Mesenchymal stem cell (in vitro differentiated cells and primary cell): ENCODE measurements around the gene DYNLT1.
"Not testable (repeated sequence)": the region's sequence is repeated elsewhere in the genome, so short reads cannot be mapped to it uniquely, and the experiment has no call there.

Experiments
- DNase-seq: peaks from one replicate; pipeline ENCODE4 v3.0.0-alpha.2; 2013
- H2AFZ ChIP-seq: one replicate; pipeline ENCODE4 v1.6.1; 2013; ENCODE audit warnings: low read depth, mild to moderate bottlenecking, control low read depth, inconsistent platforms, low read length, moderate library complexity
- H2AK5ac ChIP-seq: 2 replicates; pipeline ENCODE4 v1.6.1; 2013; ENCODE audit warnings: low read length, moderate library complexity, mild to moderate bottlenecking, inconsistent platforms; ENCODE audit not compliant: severe bottlenecking
- H2BK120ac ChIP-seq: one replicate; pipeline ENCODE4 v1.6.1; 2013; ENCODE audit warnings: low read depth, mild to moderate bottlenecking, inconsistent platforms, low read length, moderate library complexity
- H2BK12ac ChIP-seq, 2 experiments: one replicate each; pipeline ENCODE4 v1.6.1; 2013; ENCODE audit warnings: inconsistent platforms in 2 of 2, low read length in 2 of 2, mild to moderate bottlenecking in 2 of 2, moderate library complexity in 2 of 2, control low read depth in 1 of 2
- H2BK15ac ChIP-seq: one replicate; pipeline ENCODE4 v1.6.1; 2013; ENCODE audit warnings: mild to moderate bottlenecking, low read depth, inconsistent platforms; ENCODE audit not compliant: poor library complexity, severe bottlenecking
- H2BK5ac ChIP-seq: 2 replicates; pipeline ENCODE4 v1.6.1; 2013; ENCODE audit warnings: low read depth, mild to moderate bottlenecking, low read length, control low read depth, inconsistent platforms; ENCODE audit not compliant: poor library complexity, severe bottlenecking
- H3K14ac ChIP-seq, 2 experiments: one replicate each; pipeline ENCODE4 v1.6.1; 2013; ENCODE audit warnings: inconsistent platforms in 2 of 2, low read length in 2 of 2, control low read depth in 1 of 2, mild to moderate bottlenecking in 1 of 2, moderate library complexity in 1 of 2
- H3K18ac ChIP-seq, 2 experiments: one replicate each; pipeline ENCODE4 v1.6.1; 2013; ENCODE audit warnings: inconsistent platforms in 2 of 2, low read length in 2 of 2, control low read depth in 1 of 2, low read depth in 1 of 2, mild to moderate bottlenecking in 1 of 2
- H3K23ac ChIP-seq, 2 experiments: one replicate each; pipeline ENCODE4 v1.6.1; 2013; ENCODE audit warnings: inconsistent platforms in 2 of 2, low read length in 2 of 2, mild to moderate bottlenecking in 2 of 2, moderate library complexity in 2 of 2, control low read depth in 1 of 2
- H3K27ac ChIP-seq: 2 replicates; pipeline ENCODE4 v1.5.1; 2013; ENCODE audit warnings: mild to moderate bottlenecking, moderate library complexity, low read length, control low read depth, inconsistent platforms; ENCODE audit not compliant: poor library complexity, severe bottlenecking
- H3K27me3 ChIP-seq, 2 experiments: 2 replicates each; pipeline versions ENCODE4 v1.6.1 to v1.7.0; 2013; ENCODE audit warnings: low read length in 2 of 2, mild to moderate bottlenecking in 2 of 2, moderate library complexity in 2 of 2, control low read depth in 1 of 2, inconsistent platforms in 1 of 2; ENCODE audit not compliant: control insufficient read depth in 1 of 2, insufficient read depth in 1 of 2
- H3K36me3 ChIP-seq, 2 experiments: 2 replicates each; pipeline versions ENCODE4 v1.6.1 to v1.7.0; 2013; ENCODE audit warnings: low read length in 2 of 2, control low read depth in 1 of 2, inconsistent platforms in 1 of 2, low read depth in 1 of 2, mild to moderate bottlenecking in 1 of 2; ENCODE audit not compliant: insufficient read depth in 2 of 2, control insufficient read depth in 1 of 2
- H3K4ac ChIP-seq, 2 experiments: one replicate each; pipeline ENCODE4 v1.6.1; 2013; ENCODE audit warnings: inconsistent platforms in 2 of 2, low read length in 2 of 2, mild to moderate bottlenecking in 2 of 2, moderate library complexity in 2 of 2, control low read depth in 1 of 2, low read depth in 1 of 2
- H3K4me1 ChIP-seq: 2 replicates; pipeline ENCODE4 v1.6.1; 2013; ENCODE audit warnings: low read depth, low read length, control low read depth; ENCODE audit not compliant: control insufficient read depth, insufficient read depth
- H3K4me2 ChIP-seq: 2 replicates; pipeline ENCODE4 v1.6.1; 2013; ENCODE audit warnings: low read length, mild to moderate bottlenecking, inconsistent platforms; ENCODE audit not compliant: poor library complexity, severe bottlenecking
- H3K4me3 ChIP-seq, 2 experiments: 2 replicates each; pipeline versions ENCODE4 v1.5.1 to v1.7.0; 2013; ENCODE audit warnings: low read length in 2 of 2, mild to moderate bottlenecking in 2 of 2, control low read depth in 1 of 2, low read depth in 1 of 2; ENCODE audit not compliant: insufficient read depth in 1 of 2
- H3K79me1 ChIP-seq: replicated peaks from 2 replicates; pipeline ENCODE4 v1.6.1; 2013; ENCODE audit warnings: mild to moderate bottlenecking, control low read depth, low read length, inconsistent platforms; ENCODE audit not compliant: poor library complexity, severe bottlenecking
- H3K9ac ChIP-seq: 2 replicates; pipeline ENCODE4 v1.7.0; 2013; ENCODE audit warnings: mild to moderate bottlenecking, low read length, moderate library complexity
- H3K9me3 ChIP-seq: 2 replicates; pipeline ENCODE4 v1.7.0; 2013; ENCODE audit warnings: mild to moderate bottlenecking, low read length; ENCODE audit not compliant: control insufficient read depth
- H4K8ac ChIP-seq: one replicate; pipeline ENCODE4 v1.6.1; 2013; ENCODE audit warnings: inconsistent platforms, mild to moderate bottlenecking, low read length, moderate library complexity
- H4K91ac ChIP-seq: one replicate; pipeline ENCODE4 v1.6.1; 2013; ENCODE audit warnings: mild to moderate bottlenecking, low read length, inconsistent platforms
- whole genome bisulfite sequencing: methylation state at CpG from one replicate; pipeline ENCODE4 v1.1.7; 2013; ENCODE audit warnings: mixed read lengths; 5-methylcytosine and 5-hydroxymethylcytosine counted together

DYNLT1 gene

GRCh38 chr6:158672726-158673125 is 28.2 kb upstream of the DYNLT1 start:
- H2AFZ ChIP-seq, result no peak overlapping the region
- no peaks in the 10 kb centered on the region for H3K27me3 ChIP-seq
- H3K4me2 ChIP-seq, result no peak overlapping the region
- H2AK5ac ChIP-seq, result no peak overlapping the region
- no peak overlapping the region for H2BK12ac ChIP-seq
- H3K4ac ChIP-seq, result no peak overlapping the region
- no peak for DNase-seq
- no peak overlapping the region for H3K14ac ChIP-seq
- H3K9me3 ChIP-seq, result no peaks in the 10 kb centered on the region
- H4K91ac ChIP-seq, result no peak overlapping the region
- no peak overlapping the region for H2BK15ac ChIP-seq
- H3K79me1 ChIP-seq, result no peaks in the 10 kb centered on the region
- H3K4me3 ChIP-seq, result no peak overlapping the region
- H3K27ac ChIP-seq, result no peak overlapping the region
- no peak overlapping the region for H3K23ac ChIP-seq
- no peak overlapping the region for H4K8ac ChIP-seq
- no peak overlapping the region for H3K9ac ChIP-seq
- no peak overlapping the region for H2BK120ac ChIP-seq
- no peaks in the 10 kb centered on the region for H3K36me3 ChIP-seq
- H2BK5ac ChIP-seq, result no peak overlapping the region
- no peaks in the 10 kb centered on the region for H3K4me1 ChIP-seq
- H3K18ac ChIP-seq, result no peak overlapping the region
- WGBS, result 98% methylated on average over 5 of the region's 6 CpGs

- not testable (repeated sequence) for H3K36me3 ChIP-seq, H4K8ac ChIP-seq, H3K79me1 ChIP-seq, H2AFZ ChIP-seq, H3K14ac ChIP-seq, H2BK12ac ChIP-seq, H4K91ac ChIP-seq, H3K4ac ChIP-seq, H3K27ac ChIP-seq, DNase-seq, H2BK120ac ChIP-seq, H3K9ac ChIP-seq, H3K23ac ChIP-seq, H3K18ac ChIP-seq, H3K4me1 ChIP-seq, H3K4me2 ChIP-seq, H3K9me3 ChIP-seq, H3K27me3 ChIP-seq, H2BK5ac ChIP-seq, H2AK5ac ChIP-seq, H3K4me3 ChIP-seq, H2BK15ac ChIP-seq
- WGBS, result 83% methylated on average over 8 of the region's 8 CpGs
Measured at GRCh38 chr6:158672119-158672518, 27.6 kb upstream of the DYNLT1 start.

GRCh38 chr6:158669145-158670035 is 24.8 kb upstream of the DYNLT1 start:
- Histone ChIP-seq H3K9me3 (no peaks in the 10 kb centered on the region), H3K79me1 (no peaks in the 10 kb centered on the region)

GRCh38 chr6:158668707-158669103 is 24.2 kb upstream of the DYNLT1 start:
- Histone ChIP-seq H4K91ac (no peak overlapping the region), H3K27ac (no peak overlapping the region), H3K4ac (no peak overlapping the region), H3K9me3 (no peaks in the 10 kb centered on the region), H3K36me3 (peaks cover 0 to 5% of the 10 kb centered on the region in 2 experiments), H2AK5ac (no peak overlapping the region), H3K4me3 (no peak overlapping the region), H3K79me1 (no peaks in the 10 kb centered on the region), H3K9ac (no peak overlapping the region), H3K27me3 (peaks cover 0 to 6% of the 10 kb centered on the region in 2 experiments), H3K4me2 (no peak overlapping the region), H2BK15ac (no peak overlapping the region), H3K23ac (no peak overlapping the region), H2BK120ac (no peak overlapping the region), H3K18ac (peak overlapping the region in 1 of 2 experiments; percentile 7), H2BK5ac (no peak overlapping the region), H3K4me1 (peaks cover 1% of the 10 kb centered on the region), H2AFZ (no peak overlapping the region), H4K8ac (no peak overlapping the region), H3K14ac (no peak overlapping the region), H2BK12ac (no peak overlapping the region)
- no peak for DNase-seq
- 85% methylated on average over 7 of the region's 7 CpGs for WGBS

More at GRCh38 chr6:158669145-158670035, 24.8 kb upstream of the DYNLT1 start:
- Histone ChIP-seq H2BK12ac (no peak overlapping the region), H2BK120ac (no peak overlapping the region), H3K14ac (no peak overlapping the region), H3K27ac (no peak overlapping the region), H3K4me3 (no peak overlapping the region), H2BK5ac (no peak overlapping the region), H3K36me3 (peaks cover 0 to 5% of the 10 kb centered on the region in 2 experiments), H3K27me3 (peaks cover 0 to 6% of the 10 kb centered on the region in 2 experiments), H3K4me1 (peaks cover 1% of the 10 kb centered on the region), H3K4me2 (no peak overlapping the region), H2BK15ac (no peak overlapping the region), H3K9ac (no peak overlapping the region), H2AFZ (no peak overlapping the region), H3K4ac (no peak overlapping the region), H3K18ac (no peak overlapping the region), H4K91ac (no peak overlapping the region), H4K8ac (no peak overlapping the region), H3K23ac (no peak overlapping the region), H2AK5ac (no peak overlapping the region)
- 87% methylated on average over 6 of the region's 7 CpGs for WGBS
- DNase-seq, result no peak
